BLaER1 (cell line): ENCODE data around the gene TSKS.

Experiments
- H3K27ac ChIP-seq: shearing (Covaris generic); formaldehyde crosslinking; 2 replicates; pipeline ENCODE4 v1.8.1; 2022
- H3K27me3 ChIP-seq: shearing (Covaris generic); formaldehyde crosslinking; 2 replicates; pipeline ENCODE4 v1.8.1; 2022
- H3K36me3 ChIP-seq: shearing (Covaris generic); formaldehyde crosslinking; 2 replicates; pipeline ENCODE4 v1.8.1; 2022
- H3K4me1 ChIP-seq: shearing (Covaris generic); formaldehyde crosslinking; 2 replicates; pipeline ENCODE4 v1.8.1; 2022
- H3K4me2 ChIP-seq: shearing (Covaris generic); formaldehyde crosslinking; 2 replicates; pipeline ENCODE4 v1.8.1; 2022
- H3K4me3 ChIP-seq: shearing (Covaris generic); formaldehyde crosslinking; 2 replicates; pipeline ENCODE4 v1.8.1; 2022
- H3K9ac ChIP-seq: shearing (Covaris generic); formaldehyde crosslinking; 2 replicates; pipeline ENCODE4 v1.8.1; 2022
- H3K9me3 ChIP-seq: shearing (Covaris generic); formaldehyde crosslinking; 2 replicates; pipeline ENCODE4 v1.8.1; 2022
- H4K20me1 ChIP-seq: shearing (Covaris generic); formaldehyde crosslinking; 2 replicates; pipeline ENCODE4 v1.8.1; 2022
- Cebpa-rat ChIP-seq: shearing (Covaris generic); IDR thresholded peaks from 2 replicates; pipeline ENCODE4 v1.8.1; 2022

TSKS gene

GRCh38 chr19:49690079-49690655 is 72.9 kb downstream of the TSKS start:
- Histone ChIP-seq H3K27ac (no peak overlapping the region), H3K36me3 (peaks cover 47% of the 10 kb centered on the region), H3K27me3 (peaks cover 28% of the 10 kb centered on the region), H3K4me2 (peak overlapping the region; percentile 73), H3K4me3 (peak overlapping the region; percentile 60; the same call in 1 of the 2 replicates), H3K9ac (no peak overlapping the region), H4K20me1 (peaks cover 51% of the 10 kb centered on the region), H3K4me1 (peaks cover 41% of the 10 kb centered on the region), H3K9me3 (no peaks in the 10 kb centered on the region)
- no peak for TF ChIP-seq Cebpa-rat
